Smooth muscle cell (in vitro differentiated cells): ENCODE measurements around the gene GP1BA. TPM values are rescaled to one million over a fixed set of nuclear protein-coding genes. Genes with fewer than 3 reads are reported as not detected.

ENCODE experiments used
- DNase-seq: peaks from one replicate; lab custom pipeline; 2025; ENCODE audit not compliant: unreplicated experiment; lab: John Stamatoyannopoulos, UW
- H2AFZ ChIP-seq: fragments of 200-600 bp; sonication (generic); 2 replicates; pipeline ENCODE4 v1.6.0; 2016; ENCODE audit warnings: antibody characterized with exemption, low read depth, mild to moderate bottlenecking
- H3F3A ChIP-seq: fragments of 200-600 bp; sonication (generic); 2 replicates; pipeline ENCODE4 v1.6.0; 2017; ENCODE audit warnings: antibody characterized with exemption, low read depth
- H3K27ac ChIP-seq: fragments of 200-600 bp; sonication (generic); 2 replicates; pipeline ENCODE4 v1.5.1; 2016; ENCODE audit warnings: low read depth, mild to moderate bottlenecking
- H3K27me3 ChIP-seq: fragments of 200-600 bp; sonication (generic); 2 replicates; pipeline ENCODE4 v1.6.1; 2016; ENCODE audit warnings: low read depth, mild to moderate bottlenecking
- H3K36me3 ChIP-seq: fragments of 200-600 bp; sonication (generic); 2 replicates; pipeline ENCODE4 v1.5.1; 2016; ENCODE audit warnings: low read depth
- H3K4me1 ChIP-seq: fragments of 200-600 bp; sonication (generic); 2 replicates; pipeline ENCODE4 v1.5.1; 2016; ENCODE audit warnings: low read depth
- H3K4me2 ChIP-seq: fragments of 200-600 bp; sonication (generic); 2 replicates; pipeline ENCODE4 v1.6.0; 2016; ENCODE audit warnings: mild to moderate bottlenecking
- H3K4me3 ChIP-seq: fragments of 200-600 bp; sonication (generic); 2 replicates; pipeline ENCODE4 v1.5.1; 2016; ENCODE audit warnings: mild to moderate bottlenecking
- H3K79me2 ChIP-seq: fragments of 200-600 bp; sonication (generic); 2 replicates; pipeline ENCODE4 v1.6.0; 2016; ENCODE audit warnings: low read depth, mild to moderate bottlenecking
- H3K9ac ChIP-seq: fragments of 200-600 bp; sonication (generic); 2 replicates; pipeline ENCODE4 v1.6.0; 2016; ENCODE audit warnings: low read depth
- H3K9me3 ChIP-seq: fragments of 200-600 bp; sonication (generic); replicated peaks from 2 replicates; pipeline ENCODE4 v1.5.1; 2016; ENCODE audit warnings: low read depth
- H4K20me1 ChIP-seq: fragments of 200-600 bp; sonication (generic); 2 replicates; pipeline ENCODE4 v1.6.0; 2016; ENCODE audit warnings: low read depth
- WGBS: methylation state at CpG from one replicate; pipeline ENCODE4 v1.1.7; 2016; ENCODE audit warnings: low lambda C conversion rate; 5-methylcytosine and 5-hydroxymethylcytosine counted together
- polyA plus RNA-seq: library from polyadenylated mRNA; unstranded; fragments of >200 nt; fragmentation: Nextera tagmentation; extraction: Ambion mirVana; gene quantifications from 2 replicates; pipeline ENCODE4 v1.2.1, GENCODE V29; 2016
- total RNA-seq: library from RNA; depleted of rRNA; stranded (reverse); fragments of >200 nt; gene quantifications from 2 replicates; pipeline ENCODE4 v1.2.3, GENCODE V29; 2014
- TF ChIP-seq, protein P1 (sequence below): fragments of 200-600 bp; sonication (generic); IDR thresholded peaks from 2 replicates; pipeline ENCODE4 v1.5.1; 2017; ENCODE audit warnings: borderline replicate concordance, mild to moderate bottlenecking, antibody characterized with exemption; ENCODE audit not compliant: insufficient read depth, poor library complexity, severe bottlenecking

GP1BA gene
- total and polyA plus RNA-seq, 2 experiments from 2014 or later, result 0.07 TPM; not detected in 1

DNA sequence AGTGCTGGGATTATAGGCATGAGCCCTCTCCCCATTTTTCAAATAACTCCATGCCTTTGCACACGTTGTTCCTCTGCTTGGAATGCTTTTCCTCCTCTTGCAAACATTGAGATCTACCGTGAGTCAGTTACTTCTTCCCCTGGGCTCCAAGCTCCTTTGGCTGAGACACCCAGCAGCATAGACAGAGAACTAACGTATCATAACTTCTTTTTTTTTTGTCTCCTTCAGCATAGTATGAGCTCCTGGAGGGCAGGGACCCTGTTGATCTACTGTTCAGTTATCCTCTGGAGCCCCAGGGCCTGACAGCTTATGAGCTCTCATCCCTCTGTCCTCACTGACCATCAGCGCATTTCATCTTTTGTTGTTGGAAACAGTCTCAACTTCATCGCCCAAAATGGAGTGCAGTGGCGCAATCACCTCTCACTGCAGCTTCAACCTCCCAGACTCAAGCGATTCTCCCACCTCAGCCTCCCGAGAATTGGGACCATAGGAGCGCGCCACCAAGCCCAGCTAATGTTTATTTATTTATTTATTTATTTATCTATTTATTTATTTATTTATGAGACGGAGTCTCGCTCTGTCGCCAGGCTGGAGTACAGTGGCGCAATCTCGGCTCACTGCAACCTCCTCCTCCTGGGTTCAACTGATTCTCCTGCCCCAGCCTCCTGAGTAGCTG lies 33.4 kb downstream of the GP1BA start:
- Histone ChIP-seq H3K4me3 (no peak overlapping the region), H3K36me3 (no peaks in the 10 kb centered on the region), H3K27me3 (no peaks in the 10 kb centered on the region), H3F3A (peaks cover 11% of the 10 kb centered on the region), H3K27ac (peak overlapping the region; percentile 94), H3K4me2 (peak overlapping the region; percentile 97), H3K4me1 (peaks cover 9% of the 10 kb centered on the region), H2AFZ (no peak overlapping the region), H3K79me2 (peaks cover 33% of the 10 kb centered on the region), H4K20me1 (peaks cover 12% of the 10 kb centered on the region), H3K9ac (no peak overlapping the region), H3K9me3 (no peaks in the 10 kb centered on the region)
- no peak for DNase-seq
- WGBS, result 98% methylated on average over 15 of the region's 15 CpGs
- TF ChIP-seq, protein P1, sequence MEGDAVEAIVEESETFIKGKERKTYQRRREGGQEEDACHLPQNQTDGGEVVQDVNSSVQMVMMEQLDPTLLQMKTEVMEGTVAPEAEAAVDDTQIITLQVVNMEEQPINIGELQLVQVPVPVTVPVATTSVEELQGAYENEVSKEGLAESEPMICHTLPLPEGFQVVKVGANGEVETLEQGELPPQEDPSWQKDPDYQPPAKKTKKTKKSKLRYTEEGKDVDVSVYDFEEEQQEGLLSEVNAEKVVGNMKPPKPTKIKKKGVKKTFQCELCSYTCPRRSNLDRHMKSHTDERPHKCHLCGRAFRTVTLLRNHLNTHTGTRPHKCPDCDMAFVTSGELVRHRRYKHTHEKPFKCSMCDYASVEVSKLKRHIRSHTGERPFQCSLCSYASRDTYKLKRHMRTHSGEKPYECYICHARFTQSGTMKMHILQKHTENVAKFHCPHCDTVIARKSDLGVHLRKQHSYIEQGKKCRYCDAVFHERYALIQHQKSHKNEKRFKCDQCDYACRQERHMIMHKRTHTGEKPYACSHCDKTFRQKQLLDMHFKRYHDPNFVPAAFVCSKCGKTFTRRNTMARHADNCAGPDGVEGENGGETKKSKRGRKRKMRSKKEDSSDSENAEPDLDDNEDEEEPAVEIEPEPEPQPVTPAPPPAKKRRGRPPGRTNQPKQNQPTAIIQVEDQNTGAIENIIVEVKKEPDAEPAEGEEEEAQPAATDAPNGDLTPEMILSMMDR, result no peak

DNA sequence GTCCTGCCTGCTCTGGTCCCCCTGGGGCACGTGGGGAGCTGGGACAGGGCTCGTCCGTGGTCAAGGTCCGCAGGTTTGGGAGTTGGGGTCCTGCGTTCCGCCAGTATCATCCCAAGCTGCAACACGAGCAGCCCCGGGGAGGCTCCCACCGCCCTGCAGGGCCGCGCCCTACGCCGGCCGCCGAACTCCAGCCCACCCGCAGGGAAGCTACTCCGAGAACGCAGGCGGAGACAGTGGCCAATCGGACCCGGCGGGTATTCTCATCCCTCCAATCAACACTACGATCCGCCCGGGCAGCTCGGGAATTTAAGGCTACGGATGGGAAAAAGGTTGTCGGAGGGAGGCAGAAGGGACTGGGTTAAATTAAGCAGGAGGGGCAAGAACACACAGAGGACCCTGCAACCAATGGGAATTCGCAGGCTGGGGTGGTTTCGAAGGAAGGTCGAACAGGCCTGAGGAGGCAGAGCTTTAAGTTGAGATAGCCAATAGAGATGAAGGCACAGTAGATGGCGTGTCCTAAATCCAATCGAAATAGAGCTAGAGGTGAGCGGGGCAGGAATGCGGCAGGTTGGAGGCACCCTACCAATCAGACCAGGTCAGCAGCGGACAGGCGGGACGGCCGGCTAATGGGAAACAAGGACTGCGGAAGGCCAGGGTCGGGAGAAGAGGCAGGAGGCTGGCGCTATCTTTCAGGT lies 34.9 kb downstream of the GP1BA start:
- DNase-seq, result peak; percentile 85
- TF ChIP-seq, protein P1, result no peak
- Histone ChIP-seq H4K20me1 (peaks cover 26% of the 10 kb centered on the region), H3K27ac (peak overlapping the region; percentile 95), H3K9me3 (no peaks in the 10 kb centered on the region), H2AFZ (no peak overlapping the region), H3K4me3 (peak overlapping the region; percentile 60), H3K27me3 (no peaks in the 10 kb centered on the region), H3K4me1 (peaks cover 9% of the 10 kb centered on the region), H3K36me3 (no peaks in the 10 kb centered on the region), H3F3A (peaks cover 11% of the 10 kb centered on the region), H3K4me2 (peak overlapping the region; percentile 97), H3K9ac (peak overlapping the region; percentile 86), H3K79me2 (peaks cover 46% of the 10 kb centered on the region)
- WGBS, result 1% methylated on average over 42 of the region's 42 CpGs

DNA sequence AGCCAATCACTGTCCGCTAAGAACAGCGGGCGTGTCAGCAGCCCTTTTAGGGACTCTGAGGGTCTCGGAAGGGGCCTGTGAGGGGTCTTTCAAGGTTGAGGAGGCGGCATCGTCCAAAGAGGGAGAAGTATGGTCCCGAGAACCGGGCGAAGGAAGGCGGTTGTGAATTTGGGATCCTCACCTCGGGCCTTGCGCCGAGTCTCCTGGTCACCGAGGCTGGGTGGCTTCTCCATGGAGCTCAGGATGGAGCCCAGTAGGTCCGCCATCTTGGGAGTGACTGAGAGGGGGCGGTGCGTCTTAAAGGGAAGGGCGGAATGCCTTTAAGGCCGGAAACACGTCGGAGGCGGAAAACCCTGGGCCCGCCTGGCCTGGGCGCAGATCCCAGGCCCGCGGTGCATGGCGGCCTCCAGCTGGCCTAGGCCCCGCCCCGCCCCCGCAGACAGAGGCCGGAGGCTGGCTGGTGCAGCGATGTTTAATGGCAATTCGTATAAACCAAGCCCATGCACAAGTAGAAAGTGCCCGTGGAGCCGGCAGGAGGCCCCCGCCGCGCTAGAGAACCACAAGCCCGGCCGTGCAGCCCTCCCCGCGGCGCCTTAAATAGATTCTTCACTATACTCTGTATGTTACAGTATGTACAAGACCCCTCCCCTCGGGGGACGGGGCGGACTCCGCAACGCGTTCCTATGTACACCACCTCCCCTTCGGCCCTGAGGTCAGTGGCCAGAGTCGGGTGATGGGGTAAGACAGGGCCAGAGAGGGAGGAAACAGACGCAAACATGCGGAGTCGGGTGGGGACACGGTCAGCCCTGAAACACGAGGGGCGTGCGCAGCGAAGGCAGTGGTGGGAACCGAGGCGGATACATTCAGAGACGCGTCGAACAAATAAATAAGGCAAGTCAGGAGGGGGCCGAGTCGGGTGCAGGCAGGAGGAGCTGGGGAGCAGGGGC lies 35.7 kb downstream of the GP1BA start, which contains the start of gene SPAG7:
SPAG7 (minus strand) TSS at position 279 of the 947 bp plus-strand sequence; CDS start at position 266, 13 bp downstream.
- TF ChIP-seq, protein P1, result no peak
- H3K27me3 ChIP-seq, result no peaks in the 10 kb centered on the region
- peaks cover 50% of the 10 kb centered on the region for H3K79me2 ChIP-seq
- peak within 1 kb of the TSS; percentile 60 for H3K4me3 ChIP-seq
- peak within 1 kb of the TSS; percentile 27 for H2AFZ ChIP-seq
- H3K9ac ChIP-seq, result peak within 1 kb of the TSS; percentile 86
- peak; percentile 98 for DNase-seq
- H3K36me3 ChIP-seq, result no peaks in the 10 kb centered on the region
- 1% methylated on average over 66 of the region's 66 CpGs for WGBS
- H3F3A ChIP-seq, result peaks cover 11% of the 10 kb centered on the region
- no peaks in the 10 kb centered on the region for H3K9me3 ChIP-seq
- peaks cover 9% of the 10 kb centered on the region for H3K4me1 ChIP-seq
- peak within 1 kb of the TSS; percentile 97 for H3K4me2 ChIP-seq
- peaks cover 34% of the 10 kb centered on the region for H4K20me1 ChIP-seq
- peak within 1 kb of the TSS; percentile 95 for H3K27ac ChIP-seq
